ENCODE results near the gene CHID1.

CHID1 gene

DNA sequence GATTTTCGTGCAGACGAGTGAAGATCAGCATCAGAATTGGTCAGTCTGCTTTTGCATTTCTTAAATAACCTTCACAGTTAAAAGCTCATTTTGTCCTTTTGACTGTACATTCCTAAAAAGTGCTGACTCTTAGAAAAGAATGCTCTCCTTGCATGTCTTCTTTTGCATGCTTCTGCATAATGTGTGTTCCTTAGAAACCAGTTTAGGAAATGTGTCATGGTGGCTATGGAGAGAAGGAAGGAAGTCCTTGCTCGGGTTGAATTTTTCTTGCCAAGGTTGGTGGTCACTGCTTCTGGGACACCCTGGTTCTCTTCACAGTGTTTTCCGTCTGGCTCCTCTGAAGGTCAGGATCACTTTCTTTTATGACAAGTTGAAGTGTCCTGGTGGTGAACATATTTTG is 21.8 kb upstream of the CHID1 start:
- DNase-seq, result no peak

DNA sequence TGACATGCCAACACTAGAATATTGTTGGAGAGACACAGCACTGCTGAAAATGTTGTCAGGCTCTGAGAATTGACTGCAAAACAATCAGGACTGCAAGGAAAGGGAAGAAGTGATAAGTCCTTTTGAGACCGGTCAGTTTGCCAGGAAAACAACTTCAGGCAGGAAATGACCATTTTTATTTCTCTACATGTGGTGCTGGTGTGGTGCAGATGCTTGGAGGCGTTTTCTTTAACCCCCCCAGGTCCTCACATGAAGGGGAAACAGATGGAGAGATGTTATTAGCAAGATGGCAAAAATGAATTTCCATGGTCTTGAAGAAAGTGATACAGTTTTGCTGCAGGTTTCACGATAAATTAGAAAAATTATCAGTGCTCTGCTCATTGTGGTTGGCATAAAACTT is 20.8 kb upstream of the CHID1 start:
- no peak for DNase-seq

DNA sequence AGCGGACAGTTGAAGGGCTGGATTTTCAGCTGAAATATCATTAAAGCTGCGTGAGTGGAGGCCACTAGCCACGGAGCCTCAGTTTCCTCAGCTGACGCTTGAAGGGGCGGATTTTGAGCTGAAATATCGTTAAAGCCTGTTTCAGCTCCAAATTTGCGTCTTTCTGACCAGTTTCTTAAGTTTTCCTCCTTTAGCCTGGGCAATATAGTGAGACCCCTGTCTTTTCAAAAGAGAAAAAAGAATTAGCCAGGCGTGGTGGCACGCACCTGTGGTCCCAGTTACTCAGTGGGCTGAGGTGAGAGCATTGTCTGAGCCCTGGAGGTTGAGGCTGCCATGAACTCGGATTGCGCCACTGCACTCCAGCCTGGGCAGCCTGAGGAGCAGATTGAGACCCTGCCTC is 18.8 kb upstream of the CHID1 start:
- no peak for DNase-seq

DNA sequence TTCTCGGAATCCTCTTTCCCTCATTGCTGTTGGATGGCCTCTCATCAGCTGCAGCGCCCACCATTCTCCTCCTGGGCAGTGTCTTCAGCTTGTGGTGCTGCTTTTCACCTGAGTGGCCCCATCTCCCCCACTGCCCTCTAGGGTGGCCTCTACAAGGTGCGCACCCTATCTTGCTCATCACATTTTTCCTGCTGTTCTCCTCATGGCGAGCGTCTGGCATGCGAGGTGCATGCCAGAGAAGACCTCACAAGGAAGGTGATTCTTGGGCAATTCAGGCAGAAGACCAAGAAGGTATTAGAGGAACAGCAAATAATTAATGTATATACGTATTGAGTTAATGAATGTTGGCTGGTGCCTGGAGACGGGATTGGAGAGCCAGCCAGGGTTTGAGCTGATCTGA is 18.2 kb upstream of the CHID1 start:
- DNase-seq, result no peak

DNA sequence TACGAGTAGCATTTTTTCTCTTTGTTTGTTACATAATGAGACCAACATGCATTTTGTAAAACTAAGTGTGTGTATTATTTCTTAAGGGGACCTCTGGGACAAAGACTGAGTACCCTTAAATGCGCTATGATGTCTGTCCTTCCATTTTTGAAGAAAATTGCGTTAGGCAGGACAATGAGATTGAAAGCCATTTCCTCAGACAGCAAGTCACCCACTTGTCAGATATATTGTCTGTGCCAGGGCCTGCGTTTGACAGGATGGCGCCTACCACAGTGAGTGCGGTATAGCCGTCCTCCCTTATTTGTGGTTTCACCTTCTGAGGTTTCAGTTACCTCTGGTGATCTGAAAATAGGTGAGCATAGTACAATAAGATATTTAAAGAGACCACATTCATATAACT is 17.3 kb upstream of the CHID1 start:
- no peak for DNase-seq

DNA sequence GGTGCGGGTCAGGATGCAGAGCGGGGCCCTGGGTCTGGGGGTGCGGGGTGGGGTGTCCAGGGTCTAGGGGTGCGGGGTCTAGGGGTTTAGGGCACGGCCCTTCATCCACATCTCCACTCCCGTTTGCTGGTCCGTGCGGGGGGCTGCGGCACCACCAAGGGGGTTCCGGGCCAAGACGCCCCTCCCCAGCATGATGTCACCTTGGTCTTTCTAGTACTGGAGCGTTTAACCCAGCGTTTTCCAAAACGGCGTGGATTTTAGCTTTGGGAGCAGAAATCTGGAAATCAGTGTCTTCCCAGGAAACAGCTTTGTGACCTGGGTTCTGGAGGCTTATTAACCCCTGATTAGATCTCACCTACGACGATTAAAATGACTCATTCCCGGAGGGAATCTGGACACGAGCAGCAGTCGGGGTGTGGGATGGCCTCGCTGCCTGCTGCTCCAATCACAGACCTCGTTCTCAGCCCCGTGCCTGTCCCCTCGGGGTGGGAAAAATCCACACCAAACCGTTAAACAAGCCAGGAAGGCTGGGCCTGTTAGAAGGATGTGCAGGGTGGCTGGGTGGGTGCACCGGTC is 15.8 kb upstream of the CHID1 start:
- no peak for DNase-seq

DNA sequence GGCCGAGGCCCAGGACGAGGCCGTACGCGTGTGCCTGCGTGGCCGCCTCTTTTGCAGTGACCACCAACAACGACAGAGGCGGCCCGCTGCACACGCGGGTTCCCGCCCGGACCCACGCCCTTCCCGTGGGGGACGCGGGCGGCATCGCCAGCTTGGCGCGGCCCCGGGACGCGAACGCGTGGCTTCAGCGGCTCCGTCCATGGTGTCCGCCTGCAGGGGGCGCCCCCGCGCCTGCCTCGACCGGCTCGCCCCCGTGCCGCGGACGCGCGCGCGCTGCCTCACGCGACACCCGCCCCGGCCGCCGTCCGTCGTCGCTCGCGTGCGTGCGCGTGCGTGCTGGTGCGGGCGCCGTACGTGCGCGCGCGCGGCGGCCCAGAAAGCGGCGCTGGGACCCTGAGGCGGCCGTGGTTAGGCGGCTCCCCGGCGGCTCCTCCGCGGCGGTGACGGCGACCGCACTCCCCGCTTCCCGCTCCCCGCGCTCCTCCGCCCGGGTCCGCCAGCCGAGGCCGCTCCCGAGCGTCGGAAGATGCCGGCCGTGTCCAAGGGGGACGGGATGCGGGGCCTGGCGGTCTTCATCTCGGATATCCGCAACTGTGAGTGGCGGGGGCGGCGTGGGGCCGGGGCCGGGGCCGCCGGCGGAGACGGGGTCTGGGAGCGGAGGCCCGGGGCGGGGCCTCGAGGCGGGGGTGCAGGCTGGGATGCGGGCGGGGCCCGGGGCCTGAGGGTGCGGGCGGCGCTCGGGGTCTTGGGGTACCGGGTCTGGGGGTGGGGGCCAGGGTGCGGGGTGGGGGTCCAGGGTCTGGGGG is 15.1 kb upstream of the CHID1 start, which contains the start of gene AP2A2:
Gene AP2A2 (plus strand): TSS at position 375 of the 806 bp plus-strand sequence. CDS start 152 bp downstream, at position 527.
- DNase-seq, result peak; percentile 82

DNA sequence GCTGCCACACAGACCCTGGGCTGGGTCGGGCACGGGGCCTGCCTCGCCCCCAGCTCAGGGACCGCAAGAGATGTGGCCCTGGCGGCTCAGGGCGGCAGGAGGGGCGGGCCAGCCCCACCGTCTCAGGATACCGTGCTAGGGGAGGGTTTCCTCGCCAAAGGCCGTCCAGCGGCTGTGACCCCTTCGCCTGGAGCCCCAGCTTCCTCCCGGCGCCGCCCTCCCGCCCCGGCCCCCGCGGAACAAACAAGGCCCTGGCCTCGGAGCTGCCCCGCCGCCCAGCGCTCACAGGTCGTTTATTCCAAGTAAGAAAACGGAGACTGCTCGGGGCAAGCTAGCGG is 14.5 kb upstream of the CHID1 start:
- DNase-seq, result no peak

DNA sequence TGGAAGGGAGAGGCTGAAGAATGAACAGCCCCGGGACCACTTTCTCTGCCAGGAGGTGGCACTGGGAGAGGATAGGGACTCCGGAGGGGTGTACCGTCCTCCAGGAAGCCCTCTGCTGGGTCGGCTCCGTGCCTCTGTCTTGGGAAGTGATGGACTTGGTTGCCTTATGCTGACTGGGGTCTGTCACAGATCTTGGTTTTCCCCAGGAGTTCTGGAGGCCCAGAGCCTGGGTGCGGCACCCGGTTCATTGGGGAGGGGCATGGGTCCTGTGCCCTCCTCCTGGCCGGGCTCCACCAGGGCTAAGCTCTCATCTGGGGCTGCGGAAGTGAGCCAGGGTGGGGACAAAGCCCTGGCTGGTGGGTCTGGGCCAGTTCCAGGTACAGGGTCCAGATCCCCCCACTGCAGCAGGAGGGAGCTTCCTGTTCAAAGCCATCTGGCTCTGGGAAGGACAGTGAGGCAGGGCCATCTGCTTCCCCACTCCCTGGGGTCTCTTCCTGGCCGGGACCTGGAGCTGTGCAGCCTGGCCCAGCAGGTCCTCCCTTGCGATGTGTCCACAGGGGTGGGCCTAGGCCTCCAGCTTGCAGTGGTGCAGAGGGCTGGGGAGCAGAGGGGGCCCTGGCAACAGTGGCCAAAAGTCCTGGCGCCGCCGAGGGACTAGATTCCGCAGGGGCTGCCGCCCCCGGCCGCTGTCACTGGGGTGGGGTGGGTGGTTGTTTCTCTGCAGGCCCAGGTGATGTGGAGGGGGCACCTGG is 14.0 kb upstream of the CHID1 start:
- DNase-seq, result no peak

DNA sequence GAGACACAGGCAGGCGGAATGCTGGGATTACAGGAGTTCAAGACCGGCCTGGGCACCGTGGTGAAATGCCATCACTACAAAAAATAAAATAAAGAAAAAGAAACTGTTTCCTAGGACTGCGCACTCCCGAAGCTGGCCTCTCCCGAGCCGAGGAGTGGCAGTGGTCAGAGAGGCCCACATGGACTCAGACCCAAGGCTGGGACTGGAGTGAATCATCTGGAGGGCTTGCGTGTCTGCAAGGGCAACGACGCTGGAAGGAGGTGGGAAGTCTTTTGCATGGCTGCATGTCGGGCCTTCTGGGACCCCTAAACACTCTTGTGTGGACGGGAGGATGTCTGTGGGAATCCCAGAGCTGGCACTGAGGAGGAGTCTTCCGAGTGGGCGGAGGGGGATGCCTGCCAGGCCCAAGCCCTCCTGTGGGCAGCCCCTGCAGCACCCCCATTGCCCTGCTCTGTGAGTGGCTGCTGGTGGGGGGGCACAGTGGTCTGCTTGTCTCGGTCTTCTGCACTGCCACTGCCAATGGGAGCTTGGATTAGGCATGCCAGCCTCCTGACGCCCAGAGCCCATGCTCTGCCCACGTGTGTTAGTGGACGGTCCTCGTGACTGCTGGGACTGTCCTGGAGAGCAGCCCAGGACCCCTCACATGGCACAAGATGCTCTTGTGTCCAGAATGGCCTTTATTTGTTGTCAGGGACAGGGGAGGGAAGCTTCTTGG is 13.2 kb upstream of the CHID1 start:
- DNase-seq, result no peak

DNA sequence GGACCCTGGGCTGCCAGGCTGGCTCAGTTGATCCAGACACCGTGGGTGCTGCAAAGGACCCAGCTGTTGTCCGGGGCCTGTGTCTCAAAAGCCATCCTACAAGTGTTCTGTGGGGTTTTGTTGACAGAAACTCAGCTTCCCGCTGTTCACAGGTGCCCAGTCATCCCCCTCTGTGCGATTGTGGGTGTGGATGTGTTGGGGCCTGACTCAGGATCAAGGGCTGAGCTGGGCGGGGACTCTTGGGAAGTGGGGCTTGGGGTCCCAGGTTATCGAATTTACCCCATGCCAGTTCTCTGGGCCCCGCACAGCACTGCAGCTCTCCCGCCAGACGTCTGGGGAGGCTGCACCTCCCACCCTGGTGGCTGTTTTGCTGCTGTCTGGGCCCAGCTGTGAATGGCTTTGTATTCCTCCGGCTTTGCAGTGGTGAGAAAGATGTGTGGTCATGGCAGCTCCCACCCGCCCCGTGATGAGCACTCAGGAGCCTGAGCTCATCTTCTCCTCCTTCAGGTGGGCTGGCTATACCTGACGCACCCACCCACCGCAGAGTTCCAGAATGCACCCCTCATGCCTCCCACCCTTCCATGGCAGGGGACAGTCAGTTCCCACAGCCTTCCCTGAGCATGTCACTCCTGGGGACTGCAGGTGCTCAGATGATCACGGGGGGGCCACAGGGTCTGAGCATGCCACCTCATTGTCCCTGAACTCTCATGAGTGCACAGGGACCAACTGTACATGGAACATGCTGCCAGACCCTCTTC is 11.5 kb upstream of the CHID1 start:
- no peak for DNase-seq

DNA sequence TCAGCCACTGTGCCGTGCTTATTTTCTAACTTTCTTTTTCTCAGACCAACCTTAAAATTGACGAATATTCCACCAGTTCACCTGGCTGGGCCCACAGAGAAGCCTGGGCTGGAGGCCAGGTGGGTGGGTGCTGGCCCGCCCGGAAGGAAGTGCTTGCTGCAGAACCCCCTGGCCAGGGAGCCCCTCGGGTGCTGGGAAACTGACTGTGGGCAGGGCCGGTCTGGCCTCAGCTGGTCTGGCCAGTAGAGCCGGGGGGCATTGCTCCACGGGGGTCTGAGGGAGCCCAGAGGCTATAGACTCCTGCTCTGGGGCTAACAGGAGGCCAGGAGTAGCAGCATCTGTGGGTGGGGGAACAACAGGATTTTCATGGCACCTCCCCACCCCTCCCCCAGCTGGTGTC is 6.8 kb upstream of the CHID1 start:
- DNase-seq, result no peak

DNA sequence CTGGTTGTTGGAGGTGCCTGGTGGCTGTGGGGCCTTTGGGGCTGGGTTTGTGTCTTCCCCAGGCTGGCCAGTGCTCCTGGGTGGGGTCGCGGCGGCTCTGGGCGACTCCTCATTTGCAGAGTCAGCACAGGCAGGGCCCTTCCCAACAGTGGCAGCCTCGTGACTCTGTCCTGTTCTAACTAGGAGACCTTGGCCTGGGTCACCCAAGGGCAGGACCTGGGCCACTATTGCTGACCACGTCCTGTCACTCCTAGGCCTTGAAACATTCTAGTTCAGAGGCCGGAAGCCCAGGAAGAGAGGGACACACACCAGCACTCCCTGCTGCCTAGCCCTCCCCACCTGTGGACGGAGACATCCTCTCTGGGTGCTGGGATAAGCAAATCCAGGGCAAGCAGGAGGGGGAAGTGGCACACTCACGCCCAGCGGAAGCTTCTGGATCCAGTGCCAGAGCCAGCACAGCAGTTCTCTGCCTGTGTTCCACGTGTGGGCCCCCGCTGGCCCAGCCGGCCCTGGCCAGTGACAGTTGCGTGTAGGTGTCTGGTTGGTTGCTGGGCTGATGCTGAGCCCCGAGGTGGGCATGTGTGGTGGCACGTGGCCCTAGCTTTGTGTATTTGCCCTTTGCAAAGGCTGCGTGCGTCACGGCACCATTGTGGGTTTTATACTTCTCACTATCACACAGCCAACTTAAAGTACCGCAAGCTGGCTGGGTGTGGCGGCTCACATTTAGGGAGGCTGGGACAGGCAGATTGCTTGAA is 4.3 kb upstream of the CHID1 start:
- DNase-seq, result no peak

DNA sequence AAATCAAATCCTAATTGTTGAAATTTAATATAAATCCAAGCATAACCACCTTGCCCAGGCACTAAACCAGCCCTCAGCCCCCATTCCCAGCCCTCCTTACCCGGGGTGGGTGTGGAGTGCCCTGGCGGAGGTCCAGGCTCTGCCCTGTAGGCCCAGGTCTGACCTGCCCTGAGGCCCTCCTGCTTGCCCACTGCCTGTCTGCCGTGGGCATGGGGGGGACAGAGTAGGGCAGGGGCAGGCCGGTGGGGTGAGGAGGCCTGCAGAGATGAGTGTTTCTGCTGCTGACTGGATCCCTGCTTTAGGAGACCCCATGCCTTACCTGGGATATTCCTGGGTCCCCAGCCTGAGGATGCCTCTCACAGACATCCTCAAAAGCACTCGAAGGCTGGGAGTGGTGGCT is 3.6 kb upstream of the CHID1 start:
- no peak for DNase-seq

DNA sequence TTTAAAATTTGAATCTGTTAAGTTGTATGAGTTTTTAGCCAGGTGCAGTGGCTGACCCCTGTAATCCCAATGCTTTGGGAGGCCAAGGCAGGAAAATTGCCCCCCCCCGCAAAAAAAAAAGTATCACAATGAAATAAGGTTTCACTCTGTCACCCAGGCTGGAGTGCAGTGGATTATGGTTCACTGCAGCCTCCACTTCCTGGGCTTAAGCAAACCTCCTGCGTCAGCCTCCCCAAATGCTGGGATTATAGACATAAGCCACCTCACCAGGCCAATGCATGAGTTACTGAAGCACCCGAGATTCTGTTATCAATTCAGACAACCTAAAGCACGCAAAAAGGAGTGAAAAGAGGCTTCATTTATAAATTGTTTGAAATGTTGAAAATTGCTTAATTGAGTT is 2.4 kb upstream of the CHID1 start:
- no peak for DNase-seq

DNA sequence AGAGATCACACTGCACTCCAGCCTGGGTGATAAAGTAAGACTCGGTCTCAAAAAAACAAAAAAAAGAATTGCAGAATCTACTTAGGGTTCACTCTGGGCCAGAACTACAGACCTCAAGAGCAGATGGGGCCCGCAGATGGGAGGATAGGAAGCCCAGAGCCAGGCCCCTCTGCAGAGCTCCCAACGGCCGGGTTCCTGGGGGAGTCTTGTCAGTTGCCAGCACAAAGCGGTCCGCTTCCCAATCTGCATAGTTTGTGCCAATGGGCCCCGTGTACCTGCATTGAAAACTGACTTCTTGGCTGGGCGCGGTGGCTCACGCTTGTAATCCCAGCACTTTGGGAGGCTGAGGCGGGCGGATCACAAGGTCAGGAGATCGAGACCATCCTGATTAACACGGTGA is 1.7 kb upstream of the CHID1 start:
- no peak for DNase-seq

DNA sequence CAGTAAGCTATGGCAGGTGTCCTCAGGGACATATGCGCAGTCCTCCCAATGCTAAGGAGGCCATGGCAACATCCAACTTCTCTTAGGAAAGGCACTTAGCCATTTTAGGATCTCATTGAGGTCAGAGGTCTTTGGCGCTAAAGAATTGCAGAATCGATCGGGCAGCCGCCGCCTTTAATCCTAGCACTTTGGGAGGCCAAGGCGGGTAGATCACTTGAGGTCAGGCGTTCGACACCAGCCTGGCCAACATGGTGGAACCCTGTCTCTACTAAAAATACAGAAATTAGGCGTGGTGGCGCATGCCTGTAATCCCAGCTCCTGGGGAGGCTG is 1.2 kb upstream of the CHID1 start:
- no peak for DNase-seq

DNA sequence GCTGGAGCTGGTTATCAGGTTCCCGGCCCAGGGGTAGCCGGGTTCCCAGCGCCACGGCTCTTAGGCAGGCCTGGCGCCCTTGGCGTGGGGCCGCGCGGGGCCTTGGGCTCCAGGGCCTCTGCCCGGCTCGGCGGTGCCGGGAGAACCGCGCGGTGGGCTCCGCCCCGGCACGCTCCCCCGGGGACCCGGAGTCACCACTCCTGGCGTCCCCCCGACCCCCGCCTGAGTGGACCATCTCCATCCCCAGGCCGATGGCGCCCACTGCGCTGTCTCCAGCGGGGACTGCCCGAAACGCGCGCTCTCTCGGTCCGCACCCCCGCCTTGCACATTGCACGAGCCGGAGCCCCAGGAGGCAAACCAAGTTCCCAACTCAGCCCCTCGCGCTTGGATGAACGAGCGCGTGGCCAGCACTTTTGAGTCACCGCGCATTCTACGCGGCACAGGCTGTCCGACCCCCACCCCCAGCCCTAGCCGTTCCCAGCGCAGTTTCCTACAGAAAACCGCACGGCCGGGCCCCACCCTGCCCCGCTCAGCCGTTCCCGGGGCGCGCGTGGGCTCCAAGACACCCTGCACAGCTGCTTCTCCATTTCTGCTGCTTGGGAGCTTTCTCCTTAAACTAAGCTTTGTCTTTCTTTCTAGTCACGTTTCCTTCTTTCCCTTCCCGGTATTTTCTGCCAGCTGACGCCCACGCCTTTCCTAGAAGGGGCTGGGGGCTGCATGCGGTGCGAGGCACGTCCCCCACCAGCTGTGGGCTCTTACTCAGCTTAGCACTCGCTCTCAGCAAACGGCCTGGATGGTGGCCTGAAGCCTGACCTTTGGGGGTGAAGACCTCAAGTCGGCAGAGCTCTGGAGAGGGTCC is 650 bp upstream of the CHID1 start:
- DNase-seq, result peak; percentile 29

DNA sequence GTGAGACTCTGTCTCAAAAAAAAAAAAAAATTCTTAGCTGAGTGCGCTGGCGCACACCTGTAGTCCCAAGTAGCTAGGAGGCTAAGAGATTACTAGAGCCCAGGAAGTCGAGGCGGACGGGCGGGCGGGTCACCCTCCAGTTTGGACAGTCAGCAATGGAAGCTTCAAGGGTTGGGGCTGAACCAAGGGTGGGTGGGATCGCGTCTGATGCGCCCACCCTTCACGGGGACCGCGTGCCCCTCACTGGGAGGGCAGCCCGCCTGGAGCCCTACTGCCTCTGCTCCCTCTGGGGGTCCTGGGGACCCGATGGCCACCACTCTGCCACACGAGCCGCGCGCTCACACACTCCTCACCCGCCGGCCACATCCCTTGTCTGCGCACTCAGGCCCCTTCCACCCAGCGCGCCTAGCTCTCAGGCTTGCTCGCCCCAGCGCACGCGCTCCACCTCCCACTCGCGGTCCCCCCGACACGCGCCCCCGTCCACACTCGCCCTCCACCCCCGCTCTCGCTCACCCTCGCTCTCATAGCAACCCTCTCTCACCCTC is 494 bp downstream of the CHID1 start:
- DNase-seq, result no peak

DNA sequence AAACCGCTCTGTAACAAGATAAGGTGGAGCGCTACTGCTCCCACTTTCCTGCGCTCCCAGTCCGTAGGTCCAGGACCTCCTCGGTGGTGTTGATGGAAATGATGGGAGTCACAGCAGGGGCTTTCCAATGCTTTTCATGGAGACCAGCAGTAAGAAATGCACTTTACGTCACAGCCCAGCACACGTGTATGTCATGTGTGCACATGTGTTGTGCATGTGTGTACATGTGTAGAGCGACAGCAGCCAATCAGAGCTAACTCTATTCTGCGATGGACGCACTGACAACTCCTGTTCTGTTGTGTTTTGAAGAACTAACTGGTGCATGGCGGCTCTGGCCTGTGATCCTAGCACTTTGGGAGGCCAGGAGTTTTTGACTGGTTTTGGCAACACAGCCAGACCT is 1.2 kb downstream of the CHID1 start:
- no peak for DNase-seq

DNA sequence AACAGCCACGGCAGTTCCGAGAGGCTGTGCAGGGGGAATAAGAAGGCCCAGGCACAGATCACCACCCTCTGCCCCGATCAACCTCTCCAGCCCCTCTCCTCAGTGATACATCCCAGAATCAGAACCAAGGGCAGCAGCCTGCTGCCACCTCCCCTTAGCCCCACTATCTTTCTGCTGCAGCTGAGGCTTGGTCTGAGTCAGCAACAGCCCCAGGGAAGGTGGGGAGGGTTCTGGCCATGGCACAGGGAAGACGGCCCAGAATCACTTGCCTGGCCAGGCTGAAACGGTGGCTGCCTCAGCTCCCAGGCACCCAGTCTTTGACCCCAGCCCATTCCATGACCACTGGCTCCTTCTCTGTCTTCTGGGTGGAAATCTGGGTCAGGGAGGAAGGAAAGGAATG is 2.3 kb downstream of the CHID1 start:
- DNase-seq, result no peak

Data from NCI-H1105 treated with DMSO at 0.1 percent for 48 hours (cell line).